H9 (cell line): ENCODE results near the gene EXOC3L1. TPM values are rescaled to one million over a fixed set of nuclear protein-coding genes. Genes with fewer than 3 reads are reported as not detected.
A peak's percentile ranks its signal among the peaks of the same experiment; 100 is the strongest.

ENCODE experiments used
- DNase-seq: peaks from one replicate; pipeline ENCODE4 v3.0.0-alpha.2; 2017
- H2AFZ ChIP-seq: one replicate; pipeline ENCODE4 v1.6.1; 2013; ENCODE audit warnings: mild to moderate bottlenecking, low read length, control low read depth, moderate library complexity
- H2AK5ac ChIP-seq: 2 replicates; pipeline ENCODE4 v1.6.1; 2013; ENCODE audit warnings: low read length, control low read depth, mixed read lengths; ENCODE audit not compliant: insufficient read length
- H2BK120ac ChIP-seq: one replicate; pipeline ENCODE4 v1.6.1; 2013; ENCODE audit warnings: low read depth, mild to moderate bottlenecking, low read length, control low read depth, inconsistent platforms; ENCODE audit not compliant: poor library complexity, severe bottlenecking
- H2BK12ac ChIP-seq: 2 replicates; pipeline ENCODE4 v1.6.1; 2013; ENCODE audit warnings: low read length, control low read depth, mixed read lengths, low read depth; ENCODE audit not compliant: insufficient read length
- H2BK15ac ChIP-seq: 2 replicates; pipeline ENCODE4 v1.6.1; 2013; ENCODE audit warnings: low read depth, low read length, control low read depth
- H2BK20ac ChIP-seq: one replicate; pipeline ENCODE4 v1.6.1; 2013; ENCODE audit warnings: low read depth, mild to moderate bottlenecking, low read length, control low read depth, inconsistent platforms; ENCODE audit not compliant: poor library complexity, severe bottlenecking
- H2BK5ac ChIP-seq: 2 replicates; pipeline ENCODE4 v1.6.1; 2013; ENCODE audit warnings: low read length, control low read depth, mixed read lengths; ENCODE audit not compliant: insufficient read length
- H3K14ac ChIP-seq: 2 replicates; pipeline ENCODE4 v1.6.1; 2013; ENCODE audit warnings: low read length, control low read depth; ENCODE audit not compliant: insufficient read depth
- H3K18ac ChIP-seq: 2 replicates; pipeline ENCODE4 v1.6.1; 2013; ENCODE audit warnings: low read depth, mild to moderate bottlenecking, mixed read lengths, low read length, control low read depth; ENCODE audit not compliant: insufficient read length
- H3K23ac ChIP-seq: 2 replicates; pipeline ENCODE4 v1.6.1; 2013; ENCODE audit warnings: low read length, control low read depth, mixed read lengths, low read depth; ENCODE audit not compliant: insufficient read length
- H3K23me2 ChIP-seq: 2 replicates; pipeline ENCODE4 v1.6.1; 2013; ENCODE audit warnings: low read depth, mild to moderate bottlenecking, mixed read lengths, low read length, control low read depth; ENCODE audit not compliant: insufficient read length, poor library complexity, severe bottlenecking
- H3K27ac ChIP-seq: 2 replicates; pipeline ENCODE4 v1.5.1; 2013; ENCODE audit warnings: low read length, control low read depth, mixed read lengths, low read depth; ENCODE audit not compliant: insufficient read length
- H3K27me3 ChIP-seq: 2 replicates; pipeline ENCODE4 v1.6.1; 2013; ENCODE audit warnings: low read length, control low read depth, inconsistent platforms; ENCODE audit not compliant: insufficient read depth
- H3K4ac ChIP-seq: 2 replicates; pipeline ENCODE4 v1.6.1; 2013; ENCODE audit warnings: low read depth, mild to moderate bottlenecking, control low read depth, inconsistent platforms, low read length, moderate library complexity
- H3K4me1 ChIP-seq: 2 replicates; pipeline ENCODE4 v1.6.1; 2013; ENCODE audit warnings: low read length, control low read depth, inconsistent platforms; ENCODE audit not compliant: insufficient read depth
- H3K4me2 ChIP-seq: 2 replicates; pipeline ENCODE4 v1.6.1; 2013; ENCODE audit warnings: low read length, control low read depth, mixed read lengths; ENCODE audit not compliant: insufficient read length, insufficient read depth
- H3K56ac ChIP-seq: 2 replicates; pipeline ENCODE4 v1.6.1; 2013; ENCODE audit warnings: low read depth, mild to moderate bottlenecking, mixed read lengths, low read length, control low read depth; ENCODE audit not compliant: insufficient read length
- H3K79me1 ChIP-seq: 2 replicates; pipeline ENCODE4 v1.6.1; 2013; ENCODE audit warnings: low read depth, mild to moderate bottlenecking, moderate library complexity, low read length, control low read depth, inconsistent platforms; ENCODE audit not compliant: insufficient read depth, poor library complexity, severe bottlenecking
- H3K79me2 ChIP-seq: 2 replicates; pipeline ENCODE4 v1.6.1; 2013; ENCODE audit warnings: low read length, control low read depth, inconsistent platforms; ENCODE audit not compliant: insufficient read depth
- H3K9ac ChIP-seq: 2 replicates; pipeline ENCODE4 v1.6.1; 2013; ENCODE audit warnings: low read length, control low read depth, mixed read lengths; ENCODE audit not compliant: insufficient read length; ENCODE audit errors: extremely low read depth
- H3K9me3 ChIP-seq: one replicate; pipeline ENCODE4 v1.6.1; 2013; ENCODE audit warnings: low read depth, low read length, inconsistent platforms; ENCODE audit not compliant: control insufficient read depth
- H3T11ph ChIP-seq: one replicate; pipeline ENCODE4 v1.6.1; 2013; ENCODE audit warnings: mild to moderate bottlenecking, low read length, control low read depth, inconsistent platforms
- H4K20me1 ChIP-seq: one replicate; pipeline ENCODE4 v1.6.1; 2013; ENCODE audit not compliant: control insufficient read depth, insufficient read length, insufficient read depth
- H4K5ac ChIP-seq: 2 replicates; pipeline ENCODE4 v1.6.1; 2013; ENCODE audit warnings: low read depth, mild to moderate bottlenecking, mixed read lengths, low read length, control low read depth; ENCODE audit not compliant: insufficient read length
- H4K8ac ChIP-seq: replicated peaks from 2 replicates; pipeline ENCODE4 v1.6.1; 2013; ENCODE audit warnings: low read length, control low read depth, mixed read lengths, low read depth; ENCODE audit not compliant: insufficient read length
- H4K91ac ChIP-seq: 2 replicates; pipeline ENCODE4 v1.6.1; 2013; ENCODE audit warnings: low read depth, mild to moderate bottlenecking, moderate library complexity, mixed read lengths, low read length, control low read depth; ENCODE audit not compliant: insufficient read length
- H3K27ac Mint-ChIP-seq, 3 experiments: 2 replicates in 2 of 3; 3 replicates in 1 of 3; pipeline ENCODE4 v1.8.0; 2020 to 2021; ENCODE audit warnings: mixed read lengths in 3 of 3, mild to moderate bottlenecking in 1 of 3, moderate library complexity in 1 of 3
- H3K27me3 Mint-ChIP-seq: 2 replicates; pipeline ENCODE4 v1.8.0; 2021; ENCODE audit warnings: low read depth, mild to moderate bottlenecking, moderate library complexity, mixed read lengths
- H3K36me3 Mint-ChIP-seq, 3 experiments: 2 replicates in 2 of 3; 3 replicates in 1 of 3; pipeline ENCODE4 v1.8.0; 2020 to 2021; ENCODE audit warnings: low read depth in 3 of 3, mixed read lengths in 3 of 3; ENCODE audit not compliant: insufficient read depth in 1 of 3
- H3K4me1 Mint-ChIP-seq, 2 experiments: 2 replicates each; pipeline ENCODE4 v1.8.0; 2020; ENCODE audit warnings: mixed read lengths in 2 of 2
- H3K4me3 Mint-ChIP-seq, 2 experiments: 2 replicates in 1 of 2; 3 replicates in 1 of 2; pipeline ENCODE4 v1.8.0; 2020 to 2021; ENCODE audit warnings: mild to moderate bottlenecking in 2 of 2, mixed read lengths in 2 of 2, moderate library complexity in 1 of 2
- H3K9me3 Mint-ChIP-seq, 2 experiments: 2 replicates in 1 of 2; 3 replicates in 1 of 2; pipeline ENCODE4 v1.8.0; 2020; ENCODE audit warnings: mild to moderate bottlenecking in 2 of 2, mixed read lengths in 2 of 2, moderate library complexity in 1 of 2
- WGBS: extraction: QIAGEN DNeasy Blood & Tissue Kit; methylation state at CpG from one replicate; pipeline ENCODE4 v1.1.7; 2013; ENCODE audit warnings: missing lambda C conversion rate, low lambda C conversion rate, mixed read lengths; ENCODE audit not compliant: insufficient read length; ENCODE audit errors: extremely low coverage; 5-methylcytosine and 5-hydroxymethylcytosine counted together
- total RNA-seq: library from RNA; stranded (reverse); gene quantifications from 2 replicates; pipeline ENCODE4 v1.2.1, GENCODE V29; 2021
- TF ChIP-seq, protein P1 (sequence below): fragments of 200-600 bp; sonication (generic); conservative IDR thresholded peaks from 3 replicates; pipeline ENCODE4 v1.8.0; 2021; ENCODE audit warnings: antibody characterized with exemption, mild to moderate bottlenecking

Gene EXOC3L1
- total RNA-seq, 1 experiment from 2014 or later = 3.3 TPM

DNA sequence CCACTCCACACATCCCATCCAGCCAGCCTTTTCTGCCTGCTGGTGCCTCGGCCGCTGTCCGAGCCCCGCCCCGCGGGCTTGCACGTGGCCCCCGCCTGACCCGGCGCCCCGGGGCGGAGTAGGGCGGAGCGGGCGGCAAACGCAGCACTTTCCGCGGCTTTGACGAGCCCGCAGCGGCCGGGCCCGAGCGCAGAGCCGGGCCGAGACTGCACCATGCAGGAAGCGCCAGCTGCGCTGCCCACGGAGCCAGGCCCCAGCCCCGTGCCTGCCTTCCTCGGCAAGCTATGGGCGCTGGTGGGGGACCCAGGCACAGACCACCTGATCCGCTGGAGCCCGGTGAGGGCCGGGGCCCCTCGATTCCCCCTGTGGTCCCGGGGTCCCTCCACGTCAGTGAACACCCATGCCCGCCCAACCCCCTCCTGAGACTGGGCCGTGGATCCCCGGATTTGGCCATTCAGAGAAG, 25.3 kb downstream of the EXOC3L1 start, which contains the start of gene HSF4:
TSS of gene HSF4 (plus strand) at position 147 of the 463 bp plus-strand sequence. CDS start at position 214, 67 bp downstream.
- no peak within 1 kb of the TSS for H3K27ac ChIP-seq
- H3T11ph ChIP-seq = no peak within 1 kb of the TSS
- H4K20me1 ChIP-seq = no peaks in the 10 kb centered on the region
- no peaks in the 10 kb centered on the region for H3K4me1 ChIP-seq
- no peak within 1 kb of the TSS for H3K4ac ChIP-seq
- H2AK5ac ChIP-seq = no peak within 1 kb of the TSS
- no peak within 1 kb of the TSS for H3K18ac ChIP-seq
- Mint-ChIP-seq H3K9me3 (peaks cover 3 to 6% of the 10 kb centered on the region in 2 experiments; a peak in 3 of 5 replicates), H3K27ac (no peak within 1 kb of the TSS), H3K4me1 (peaks cover 15 to 50% of the 10 kb centered on the region in 2 experiments), H3K4me3 (peak within 1 kb of the TSS; percentile 30 to 74), H3K27me3 (peaks cover 99% of the 10 kb centered on the region), H3K36me3 (no peaks in the 10 kb centered on the region; a peak in 1 of 7 replicates)
- no peak within 1 kb of the TSS for H2BK20ac ChIP-seq
- no peaks in the 10 kb centered on the region for H3K79me1 ChIP-seq
- WGBS = no CpG with 5 or more reads among the region's 41 CpGs
- H4K91ac ChIP-seq = no peak within 1 kb of the TSS
- H3K9ac ChIP-seq = no peak within 1 kb of the TSS
- H2AFZ ChIP-seq = no peak within 1 kb of the TSS
- no peaks in the 10 kb centered on the region for H3K79me2 ChIP-seq
- peak within 1 kb of the TSS; percentile 20 for H3K4me2 ChIP-seq
- no peak for DNase-seq
- H4K5ac ChIP-seq = no peak within 1 kb of the TSS
- H3K14ac ChIP-seq = no peak within 1 kb of the TSS
- H3K23me2 ChIP-seq = peaks cover 13% of the 10 kb centered on the region
- no peak within 1 kb of the TSS for H3K56ac ChIP-seq
- peaks cover 93% of the 10 kb centered on the region for H3K27me3 ChIP-seq
- no peak within 1 kb of the TSS for H3K23ac ChIP-seq
- TF ChIP-seq, protein P1, sequence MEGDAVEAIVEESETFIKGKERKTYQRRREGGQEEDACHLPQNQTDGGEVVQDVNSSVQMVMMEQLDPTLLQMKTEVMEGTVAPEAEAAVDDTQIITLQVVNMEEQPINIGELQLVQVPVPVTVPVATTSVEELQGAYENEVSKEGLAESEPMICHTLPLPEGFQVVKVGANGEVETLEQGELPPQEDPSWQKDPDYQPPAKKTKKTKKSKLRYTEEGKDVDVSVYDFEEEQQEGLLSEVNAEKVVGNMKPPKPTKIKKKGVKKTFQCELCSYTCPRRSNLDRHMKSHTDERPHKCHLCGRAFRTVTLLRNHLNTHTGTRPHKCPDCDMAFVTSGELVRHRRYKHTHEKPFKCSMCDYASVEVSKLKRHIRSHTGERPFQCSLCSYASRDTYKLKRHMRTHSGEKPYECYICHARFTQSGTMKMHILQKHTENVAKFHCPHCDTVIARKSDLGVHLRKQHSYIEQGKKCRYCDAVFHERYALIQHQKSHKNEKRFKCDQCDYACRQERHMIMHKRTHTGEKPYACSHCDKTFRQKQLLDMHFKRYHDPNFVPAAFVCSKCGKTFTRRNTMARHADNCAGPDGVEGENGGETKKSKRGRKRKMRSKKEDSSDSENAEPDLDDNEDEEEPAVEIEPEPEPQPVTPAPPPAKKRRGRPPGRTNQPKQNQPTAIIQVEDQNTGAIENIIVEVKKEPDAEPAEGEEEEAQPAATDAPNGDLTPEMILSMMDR = no peak
- H2BK120ac ChIP-seq = no peak within 1 kb of the TSS
- H2BK5ac ChIP-seq = no peak within 1 kb of the TSS
- H2BK15ac ChIP-seq = no peak within 1 kb of the TSS
- H4K8ac ChIP-seq = no peak within 1 kb of the TSS
- H3K9me3 ChIP-seq = no peaks in the 10 kb centered on the region
- no peak within 1 kb of the TSS for H2BK12ac ChIP-seq
